Panc1 (cell line): ENCODE results near the gene RBL2.

Experiments used
- POLR2AphosphoS5 ChIP-seq: IDR thresholded peaks from 2 replicates; pipeline ENCODE4 v1.6.1; 2012; ENCODE audit warnings: mild to moderate bottlenecking, low read depth, low read length, moderate library complexity
- SIN3A ChIP-seq: IDR thresholded peaks from 2 replicates; pipeline ENCODE4 v1.6.1; 2012; ENCODE audit warnings: low read depth, mild to moderate bottlenecking, low read length, moderate library complexity, borderline replicate concordance; ENCODE audit not compliant: insufficient read depth
- TF ChIP-seq, protein P1 (sequence below), 2 experiments: IDR thresholded peaks; 2 replicates each; pipeline ENCODE4 v1.6.1; 2011 to 2012; ENCODE audit warnings: low read depth in 2 of 2, control low read depth in 1 of 2, low read length in 1 of 2, mild to moderate bottlenecking in 1 of 2, moderate library complexity in 1 of 2; ENCODE audit not compliant: insufficient read depth in 1 of 2
- TF ChIP-seq, protein P2 (sequence below): fragments of 450-650 bp; IDR thresholded peaks from 2 replicates; pipeline ENCODE4 v1.5.1; 2017; ENCODE audit warnings: mild to moderate bottlenecking

DNA sequence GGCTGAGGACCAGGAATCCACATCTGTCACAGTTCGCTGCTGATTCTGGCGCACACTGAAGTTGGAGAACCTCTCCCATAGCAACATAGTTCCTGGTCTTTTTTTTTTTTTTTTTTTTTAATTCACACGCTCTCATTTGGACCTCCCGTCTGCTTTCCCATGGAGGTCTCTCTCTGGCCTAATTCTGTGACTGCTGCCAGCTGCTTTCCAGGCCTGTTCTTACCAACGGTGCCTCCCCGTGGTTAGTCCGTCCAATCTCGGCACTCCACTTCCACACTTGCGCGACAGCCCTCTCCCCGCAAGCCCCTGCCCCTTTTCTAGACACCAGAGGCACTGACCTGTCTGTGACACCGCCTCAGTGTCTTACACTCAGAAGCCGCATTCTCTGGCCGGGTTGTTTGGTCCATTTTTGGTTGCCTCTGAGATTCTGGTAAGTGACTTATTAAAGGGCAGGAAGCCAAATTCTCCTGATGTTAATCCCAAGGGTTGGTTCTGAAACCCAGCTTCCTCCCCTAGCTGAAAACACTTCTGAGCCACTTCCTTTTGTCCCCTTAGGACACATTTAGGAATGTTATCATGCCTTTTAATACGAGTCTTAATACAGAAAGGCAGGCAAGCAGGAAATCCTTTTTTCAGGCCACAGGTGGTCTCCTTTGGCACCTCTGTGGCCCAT lies 69.9 kb downstream of the RBL2 start:
- TF ChIP-seq, protein P1, sequence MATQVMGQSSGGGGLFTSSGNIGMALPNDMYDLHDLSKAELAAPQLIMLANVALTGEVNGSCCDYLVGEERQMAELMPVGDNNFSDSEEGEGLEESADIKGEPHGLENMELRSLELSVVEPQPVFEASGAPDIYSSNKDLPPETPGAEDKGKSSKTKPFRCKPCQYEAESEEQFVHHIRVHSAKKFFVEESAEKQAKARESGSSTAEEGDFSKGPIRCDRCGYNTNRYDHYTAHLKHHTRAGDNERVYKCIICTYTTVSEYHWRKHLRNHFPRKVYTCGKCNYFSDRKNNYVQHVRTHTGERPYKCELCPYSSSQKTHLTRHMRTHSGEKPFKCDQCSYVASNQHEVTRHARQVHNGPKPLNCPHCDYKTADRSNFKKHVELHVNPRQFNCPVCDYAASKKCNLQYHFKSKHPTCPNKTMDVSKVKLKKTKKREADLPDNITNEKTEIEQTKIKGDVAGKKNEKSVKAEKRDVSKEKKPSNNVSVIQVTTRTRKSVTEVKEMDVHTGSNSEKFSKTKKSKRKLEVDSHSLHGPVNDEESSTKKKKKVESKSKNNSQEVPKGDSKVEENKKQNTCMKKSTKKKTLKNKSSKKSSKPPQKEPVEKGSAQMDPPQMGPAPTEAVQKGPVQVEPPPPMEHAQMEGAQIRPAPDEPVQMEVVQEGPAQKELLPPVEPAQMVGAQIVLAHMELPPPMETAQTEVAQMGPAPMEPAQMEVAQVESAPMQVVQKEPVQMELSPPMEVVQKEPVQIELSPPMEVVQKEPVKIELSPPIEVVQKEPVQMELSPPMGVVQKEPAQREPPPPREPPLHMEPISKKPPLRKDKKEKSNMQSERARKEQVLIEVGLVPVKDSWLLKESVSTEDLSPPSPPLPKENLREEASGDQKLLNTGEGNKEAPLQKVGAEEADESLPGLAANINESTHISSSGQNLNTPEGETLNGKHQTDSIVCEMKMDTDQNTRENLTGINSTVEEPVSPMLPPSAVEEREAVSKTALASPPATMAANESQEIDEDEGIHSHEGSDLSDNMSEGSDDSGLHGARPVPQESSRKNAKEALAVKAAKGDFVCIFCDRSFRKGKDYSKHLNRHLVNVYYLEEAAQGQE (IDR thresholded peaks at IDR 0.05; ENCODE audit: insufficient read depth in 1 of 2, low read depth in 2 of 2, low read length in 1 of 2), result no peak
- TF ChIP-seq POLR2AphosphoS5 (no peak), SIN3A (no peak)
- TF ChIP-seq, protein P2, sequence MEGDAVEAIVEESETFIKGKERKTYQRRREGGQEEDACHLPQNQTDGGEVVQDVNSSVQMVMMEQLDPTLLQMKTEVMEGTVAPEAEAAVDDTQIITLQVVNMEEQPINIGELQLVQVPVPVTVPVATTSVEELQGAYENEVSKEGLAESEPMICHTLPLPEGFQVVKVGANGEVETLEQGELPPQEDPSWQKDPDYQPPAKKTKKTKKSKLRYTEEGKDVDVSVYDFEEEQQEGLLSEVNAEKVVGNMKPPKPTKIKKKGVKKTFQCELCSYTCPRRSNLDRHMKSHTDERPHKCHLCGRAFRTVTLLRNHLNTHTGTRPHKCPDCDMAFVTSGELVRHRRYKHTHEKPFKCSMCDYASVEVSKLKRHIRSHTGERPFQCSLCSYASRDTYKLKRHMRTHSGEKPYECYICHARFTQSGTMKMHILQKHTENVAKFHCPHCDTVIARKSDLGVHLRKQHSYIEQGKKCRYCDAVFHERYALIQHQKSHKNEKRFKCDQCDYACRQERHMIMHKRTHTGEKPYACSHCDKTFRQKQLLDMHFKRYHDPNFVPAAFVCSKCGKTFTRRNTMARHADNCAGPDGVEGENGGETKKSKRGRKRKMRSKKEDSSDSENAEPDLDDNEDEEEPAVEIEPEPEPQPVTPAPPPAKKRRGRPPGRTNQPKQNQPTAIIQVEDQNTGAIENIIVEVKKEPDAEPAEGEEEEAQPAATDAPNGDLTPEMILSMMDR, result no peak
